Measurements from ENCODE around the gene SLC16A3. TPM values are rescaled to one million over a fixed set of nuclear protein-coding genes. Genes with fewer than 3 reads are reported as not detected.
"Not testable (repeated sequence)": the region's sequence is repeated elsewhere in the genome, so short reads cannot be mapped to it uniquely, and the experiment has no call there.

Gene SLC16A3
- total and polyA plus RNA-seq, 12 donors, result 2.7 to 58.6 (median 32.7) TPM

DNA sequence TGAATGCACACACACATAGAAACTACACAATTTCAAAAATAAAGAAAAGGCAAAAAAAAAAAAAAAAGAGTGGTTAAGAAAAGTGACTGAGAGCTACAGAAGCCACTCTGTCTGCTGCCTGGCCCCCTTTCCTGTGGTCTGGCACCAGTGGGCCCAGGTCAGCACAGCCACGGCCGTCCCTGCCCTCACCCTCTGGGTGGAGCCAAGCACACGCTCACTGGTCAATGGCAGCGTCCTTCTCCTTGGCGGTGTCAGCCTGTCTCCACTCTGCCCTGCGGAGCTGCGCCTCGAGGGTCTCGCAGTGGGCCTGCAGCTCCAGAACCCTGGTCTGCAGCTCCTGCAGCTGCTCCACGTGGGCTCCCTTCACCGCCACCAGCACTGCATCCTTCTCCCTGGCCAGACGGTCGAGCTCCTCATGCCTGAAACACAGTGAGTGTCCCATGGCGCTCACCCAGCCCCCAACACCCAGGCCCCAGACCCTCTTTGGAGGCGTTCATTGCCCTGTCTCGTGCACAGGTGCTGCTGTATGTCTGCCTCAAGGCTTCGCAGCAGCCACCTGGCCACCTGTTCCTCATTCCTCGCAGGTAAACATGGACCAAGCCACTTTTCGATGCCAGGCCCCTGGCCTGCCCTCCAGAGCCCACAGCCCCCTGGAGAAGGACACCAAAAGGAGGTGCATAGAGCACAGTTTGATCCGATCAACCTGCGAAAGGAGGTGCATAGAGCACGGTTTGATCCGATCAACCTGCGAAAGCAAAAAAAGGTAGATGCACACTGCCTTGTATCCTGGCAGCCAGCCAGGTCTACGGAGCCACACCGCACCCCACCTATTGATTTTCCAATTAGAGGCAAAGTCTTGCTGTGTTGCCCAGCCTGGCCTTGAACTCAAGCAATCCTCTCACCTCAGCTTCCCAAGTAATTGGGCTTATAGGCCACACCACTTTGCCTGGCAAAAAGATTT lies 40.6 kb upstream of the SLC16A3 start:
- DNase-seq, result no peak
- no peak overlapping the region for H3K27ac ChIP-seq
- no peak overlapping the region for H3K4me3 ChIP-seq
- H3K4me1 ChIP-seq (replicated peaks in 1 of 2), result no peaks in the 10 kb centered on the region
- H3K36me3 ChIP-seq (replicated peaks in 1 of 2), result peaks cover 0 to 12% of the 10 kb centered on the region in 2 donors
- no peaks in the 10 kb centered on the region for H3K9me3 ChIP-seq (replicated peaks in 1 of 3)
- intact Hi-C loops (cut with DNase I), result no loop called here
- 81 to 94% (median 89%) methylated on average over 15 to 26 of the region's 26 CpGs for WGBS, 4 donors
- TF ChIP-seq POLR2A (IDR thresholded peaks at IDR 0.05) (no peak), CTCF (IDR thresholded peaks at IDR 0.05) (no peak)
- no peaks in the 10 kb centered on the region for H3K27me3 ChIP-seq

DNA sequence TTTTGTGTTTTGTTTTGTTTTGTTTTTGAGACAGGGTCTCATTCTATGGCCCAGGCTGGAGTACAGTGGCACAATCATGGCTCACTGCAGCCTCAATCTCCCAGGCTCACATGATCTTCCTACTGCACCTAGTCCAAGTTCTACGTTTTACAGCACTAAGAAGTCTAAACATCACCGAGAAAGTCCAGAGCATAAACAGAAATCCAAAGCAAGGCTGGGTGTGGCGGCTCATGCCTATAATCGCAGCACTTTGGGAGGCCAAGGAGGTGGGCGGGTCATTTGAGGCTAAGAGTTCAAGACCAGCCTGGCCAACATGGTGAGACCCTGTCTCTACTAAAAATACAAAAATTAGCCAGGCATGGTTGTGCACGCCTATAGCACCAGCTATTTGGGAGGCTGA lies 35.8 kb upstream of the SLC16A3 start:
- intact Hi-C loops (cut with DNase I); H3K27ac ChIP-seq; H3K27me3 ChIP-seq; DNase-seq; H3K4me1 ChIP-seq (replicated peaks in 1 of 2); H3K4me3 ChIP-seq; H3K9me3 ChIP-seq (replicated peaks in 1 of 3): not testable (repeated sequence)
- H3K36me3 ChIP-seq (replicated peaks in 1 of 2), result peaks cover 0 to 29% of the 10 kb centered on the region in 2 donors
- WGBS, 4 donors, result 86 to 92% (median 90%) methylated on average over 6 of the region's 6 CpGs

DNA sequence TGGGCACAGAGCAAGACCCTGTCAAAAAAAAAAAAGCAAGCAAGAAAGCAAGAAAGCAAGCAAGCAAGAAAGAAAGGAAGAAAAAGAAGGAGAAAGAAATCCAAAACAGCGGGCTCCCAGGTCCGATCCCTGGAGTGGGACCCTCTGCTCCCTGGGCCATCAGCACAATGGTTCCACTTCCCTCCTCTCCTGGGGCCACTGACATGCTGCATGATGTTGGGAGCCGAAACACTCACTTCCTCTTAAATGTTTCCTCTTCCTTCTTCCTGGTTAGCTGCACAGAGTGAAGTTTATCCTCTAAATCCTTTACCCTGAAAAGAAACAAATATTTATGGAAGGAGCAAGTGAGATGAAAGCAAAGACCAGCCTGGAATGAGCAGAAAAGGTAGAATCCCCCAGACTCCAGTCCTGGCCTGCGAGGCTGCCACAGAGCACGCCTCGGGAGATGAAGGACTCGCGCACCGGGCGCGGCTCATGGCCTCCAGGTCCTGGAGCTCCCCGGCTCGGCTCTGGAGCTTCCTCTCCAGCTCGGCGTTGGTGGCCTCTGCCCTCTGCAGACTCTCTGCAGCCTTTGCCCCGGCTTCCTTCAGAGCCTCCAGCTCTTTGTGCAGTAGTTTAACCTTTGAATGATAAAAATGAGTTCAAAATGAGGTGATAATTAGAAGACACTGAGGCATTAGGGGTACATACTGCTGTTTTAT lies 35.2 kb upstream of the SLC16A3 start:
- peak in 1 of 7 donors; percentile 25 for DNase-seq
- 62 to 86% (median 82%) methylated on average over 16 of the region's 16 CpGs for WGBS, 4 donors
- peaks cover 0 to 30% of the 10 kb centered on the region in 2 donors for H3K36me3 ChIP-seq (replicated peaks in 1 of 2)

DNA sequence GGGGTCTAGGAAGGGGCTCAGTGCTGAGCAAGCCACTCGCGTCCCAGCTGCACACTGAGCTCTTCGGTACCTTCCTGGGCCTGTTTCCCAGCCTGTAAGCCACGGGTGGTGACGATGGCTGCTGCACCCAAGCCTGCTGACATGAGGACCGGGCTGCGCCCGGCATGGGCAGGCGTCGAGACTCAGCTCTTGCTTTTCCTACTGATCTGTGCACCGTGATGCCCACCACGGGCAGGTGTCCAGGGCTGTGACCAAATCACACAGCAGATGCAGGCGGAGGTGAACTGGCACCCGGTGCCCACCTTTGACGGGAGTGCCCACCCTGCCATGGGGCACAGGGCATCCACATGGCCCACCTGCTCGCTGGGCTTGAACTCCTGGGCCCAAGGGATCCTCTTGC lies 34.1 kb upstream of the SLC16A3 start:
- no peak overlapping the region for H3K4me3 ChIP-seq
- peaks cover 0 to 30% of the 10 kb centered on the region in 2 donors for H3K36me3 ChIP-seq (replicated peaks in 1 of 2)
- no peak for DNase-seq
- no peaks in the 10 kb centered on the region for H3K27me3 ChIP-seq
- 95 to 98% (median 96%) methylated on average over 5 to 16 of the region's 16 CpGs for WGBS, 4 donors
- intact Hi-C loops (cut with DNase I), result no loop called here
- no peaks in the 10 kb centered on the region for H3K4me1 ChIP-seq (replicated peaks in 1 of 2)
- no peaks in the 10 kb centered on the region for H3K9me3 ChIP-seq (replicated peaks in 1 of 3)
- no peak overlapping the region for H3K27ac ChIP-seq
- TF ChIP-seq CTCF (IDR thresholded peaks at IDR 0.05) (no peak), POLR2A (IDR thresholded peaks at IDR 0.05) (no peak)

More for the DNA sequence above, 35.2 kb upstream of the SLC16A3 start:
- no peak for TF ChIP-seq POLR2A (IDR thresholded peaks at IDR 0.05)
- no peak for TF ChIP-seq CTCF (IDR thresholded peaks at IDR 0.05)
- Histone ChIP-seq H3K4me3 (no peak overlapping the region), H3K27me3 (no peaks in the 10 kb centered on the region), H3K27ac (peak overlapping the region in 2 of 5 donors; percentile 19 to 42), H3K4me1 (replicated peaks in 1 of 2) (no peaks in the 10 kb centered on the region), H3K9me3 (replicated peaks in 1 of 3) (no peaks in the 10 kb centered on the region)
- intact Hi-C loops (cut with DNase I), result no loop called here

All from adrenal gland (tissue), 12 donors.